Measurements from ENCODE around the gene NPY2R.

- no peak for TF ChIP-seq CTCF (conservative IDR thresholded peaks at IDR 0.05 in 1 of 2, IDR thresholded peaks at IDR 0.05 in 1 of 2; ENCODE audit: low read depth in 1 of 2, low read length in 2 of 2)
- no peak for TF ChIP-seq EZH2 (IDR thresholded peaks at IDR 0.05; ENCODE audit: low read length, missing control alignments)
Measured at GRCh38 chr4:155228713-155229112, 20.3 kb downstream of the NPY2R start.

All from fibroblast of lung (primary cell).